ENCODE measurements around the gene HLF. TPM values are rescaled to one million over a fixed set of nuclear protein-coding genes. Genes with fewer than 3 reads are reported as not detected.

The HLF gene
- total RNA-seq, 1 experiment from 2014 or later: 3.2 TPM

GRCh38 chr17:55238179-55238930 is 26.4 kb upstream of the HLF start:
- peak; percentile 98 for DNase-seq (ENCODE audit: low spot score)
- POLR2A ChIA-PET (ENCODE audit: low non-redundant PET): interaction anchor here (0.6 to 0.7 kb wide), 2 partner anchors 10 to 32 kb away, joined by 12 to 13 read pairs; no protein-coding TSS in a partner anchor
- Histone ChIP-seq H3K27me3 (replicated peaks; ENCODE audit: insufficient read depth, low read depth, low read length, poor library complexity) (no peaks in the 10 kb centered on the region), H3K9me3 (ENCODE audit: low read depth, low read length, poor library complexity, severe bottlenecking) (no peaks in the 10 kb centered on the region), H3K4me1 (ENCODE audit: insufficient read depth, low read length, poor library complexity, severe bottlenecking) (peaks cover 28% of the 10 kb centered on the region), H3K27ac (ENCODE audit: low read depth, low read length, poor library complexity, severe bottlenecking) (peak overlapping the region; percentile 77), H3K36me3 (ENCODE audit: insufficient read depth, low read length, poor library complexity, severe bottlenecking) (no peaks in the 10 kb centered on the region), H3K4me3 (ENCODE audit: low read depth, low read length, poor library complexity, severe bottlenecking) (peak overlapping the region; percentile 53)
- intact Hi-C loops (cut with micrococcal nuclease; ENCODE audit: unreplicated experiment): loop anchor here (1.0 kb wide), 1 partner anchor 26 kb away; the partner anchor contains the start of gene HLF
- no peak for TF ChIP-seq CTCF (conservative IDR thresholded peaks at IDR 0.05; ENCODE audit: low read depth, low read length)
- no peak for TF ChIP-seq EZH2 (IDR thresholded peaks at IDR 0.05; ENCODE audit: borderline replicate concordance, low read depth, low read length, poor library complexity, severe bottlenecking)
- BruUV-seq (replicated peaks): no TSS peak
- CTCF ChIA-PET: interaction anchor here (0.5 to 0.8 kb wide), 3 partner anchors 112 to 634 kb away, joined by 3 to 11 read pairs (median 3); no protein-coding TSS in a partner anchor

GRCh38 chr17:55238931-55239297 is 25.8 kb upstream of the HLF start:
- H3K4me1 ChIP-seq (ENCODE audit: insufficient read depth, low read length, poor library complexity, severe bottlenecking): peaks cover 28% of the 10 kb centered on the region
- ChIA-PET CTCF (no interaction called here), POLR2A (ENCODE audit: low non-redundant PET) (no interaction called here)
- no peak for TF ChIP-seq EZH2 (IDR thresholded peaks at IDR 0.05; ENCODE audit: borderline replicate concordance, low read depth, low read length, poor library complexity, severe bottlenecking)
- TF ChIP-seq CTCF (conservative IDR thresholded peaks at IDR 0.05; ENCODE audit: low read depth, low read length): peak; percentile 30; the same call in 1 of the 2 replicates
- no peaks in the 10 kb centered on the region for H3K36me3 ChIP-seq (ENCODE audit: insufficient read depth, low read length, poor library complexity, severe bottlenecking)
- peak overlapping the region; percentile 53 for H3K4me3 ChIP-seq (ENCODE audit: low read depth, low read length, poor library complexity, severe bottlenecking)
- DNase-seq (ENCODE audit: low spot score): peak; percentile 35
- H3K27me3 ChIP-seq (replicated peaks; ENCODE audit: insufficient read depth, low read depth, low read length, poor library complexity): no peaks in the 10 kb centered on the region
- BruUV-seq (replicated peaks): no TSS peak
- no peaks in the 10 kb centered on the region for H3K9me3 ChIP-seq (ENCODE audit: low read depth, low read length, poor library complexity, severe bottlenecking)
- intact Hi-C loops (cut with micrococcal nuclease; ENCODE audit: unreplicated experiment): loop anchor here (1.0 kb wide), 1 partner anchor 25 kb away; the partner anchor contains the start of gene HLF
- H3K27ac ChIP-seq (ENCODE audit: low read depth, low read length, poor library complexity, severe bottlenecking): peak overlapping the region; percentile 77

- H3K27ac ChIP-seq (ENCODE audit: low read depth, low read length, poor library complexity, severe bottlenecking): no peak overlapping the region
- BruUV-seq (replicated peaks): no TSS peak
- intact Hi-C loops (cut with micrococcal nuclease; ENCODE audit: unreplicated experiment): no loop called here
- POLR2A ChIA-PET (ENCODE audit: low non-redundant PET): no interaction called here
- CTCF ChIA-PET: no interaction called here
- H3K4me1 ChIP-seq (ENCODE audit: insufficient read depth, low read length, poor library complexity, severe bottlenecking): peaks cover 25% of the 10 kb centered on the region
- no peak for TF ChIP-seq CTCF (conservative IDR thresholded peaks at IDR 0.05; ENCODE audit: low read depth, low read length)
- no peak for TF ChIP-seq EZH2 (IDR thresholded peaks at IDR 0.05; ENCODE audit: borderline replicate concordance, low read depth, low read length, poor library complexity, severe bottlenecking)
- H3K9me3 ChIP-seq (ENCODE audit: low read depth, low read length, poor library complexity, severe bottlenecking): no peaks in the 10 kb centered on the region
- H3K36me3 ChIP-seq (ENCODE audit: insufficient read depth, low read length, poor library complexity, severe bottlenecking): no peaks in the 10 kb centered on the region
- no peaks in the 10 kb centered on the region for H3K27me3 ChIP-seq (replicated peaks; ENCODE audit: insufficient read depth, low read depth, low read length, poor library complexity)
- H3K4me3 ChIP-seq (ENCODE audit: low read depth, low read length, poor library complexity, severe bottlenecking): no peak overlapping the region
- DNase-seq (ENCODE audit: low spot score): no peak
Observed at GRCh38 chr17:55241097-55241496, 23.7 kb upstream of the HLF start.

All from A673 (cell line).